ENCODE results near the gene PGPEP1.

DNA sequence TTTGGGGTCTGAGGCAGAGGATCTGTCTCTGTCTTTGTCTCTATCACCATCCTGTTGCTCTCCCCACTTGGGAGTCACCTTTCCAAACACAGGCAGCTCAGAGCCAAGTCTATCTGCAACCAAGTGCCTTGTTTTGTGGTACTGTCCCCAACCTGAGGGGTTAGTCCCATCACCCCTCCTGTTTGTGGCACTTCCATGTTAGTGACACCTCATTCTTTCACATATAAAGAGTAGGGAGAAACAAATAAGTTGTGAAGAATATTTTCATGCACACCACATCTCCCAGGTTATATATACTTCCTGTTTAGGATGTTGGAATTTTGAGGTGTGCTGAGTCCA lies 49.3 kb downstream of the PGPEP1 start:
- TF ChIP-seq, protein P1, sequence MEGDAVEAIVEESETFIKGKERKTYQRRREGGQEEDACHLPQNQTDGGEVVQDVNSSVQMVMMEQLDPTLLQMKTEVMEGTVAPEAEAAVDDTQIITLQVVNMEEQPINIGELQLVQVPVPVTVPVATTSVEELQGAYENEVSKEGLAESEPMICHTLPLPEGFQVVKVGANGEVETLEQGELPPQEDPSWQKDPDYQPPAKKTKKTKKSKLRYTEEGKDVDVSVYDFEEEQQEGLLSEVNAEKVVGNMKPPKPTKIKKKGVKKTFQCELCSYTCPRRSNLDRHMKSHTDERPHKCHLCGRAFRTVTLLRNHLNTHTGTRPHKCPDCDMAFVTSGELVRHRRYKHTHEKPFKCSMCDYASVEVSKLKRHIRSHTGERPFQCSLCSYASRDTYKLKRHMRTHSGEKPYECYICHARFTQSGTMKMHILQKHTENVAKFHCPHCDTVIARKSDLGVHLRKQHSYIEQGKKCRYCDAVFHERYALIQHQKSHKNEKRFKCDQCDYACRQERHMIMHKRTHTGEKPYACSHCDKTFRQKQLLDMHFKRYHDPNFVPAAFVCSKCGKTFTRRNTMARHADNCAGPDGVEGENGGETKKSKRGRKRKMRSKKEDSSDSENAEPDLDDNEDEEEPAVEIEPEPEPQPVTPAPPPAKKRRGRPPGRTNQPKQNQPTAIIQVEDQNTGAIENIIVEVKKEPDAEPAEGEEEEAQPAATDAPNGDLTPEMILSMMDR (IDR thresholded peaks at IDR 0.05): no peak
- no peak for TF ChIP-seq POLR2A (IDR thresholded peaks at IDR 0.05; ENCODE audit: low read depth)

Measured in esophagus muscularis mucosa (tissue), 3 donors.